GF-D8 (cell line): ENCODE data around the gene HMX1.

ENCODE experiments used
- DNase-seq: peaks from one replicate; lab custom pipeline; 2025; lab: John Stamatoyannopoulos, UW

The HMX1 gene

GRCh38 chr4:8867624-8868320, 3.9 kb downstream of the HMX1 start:
- DNase-seq = no peak

- DNase-seq = no peak
Observed at GRCh38 chr4:8866828-8867623, 4.6 kb downstream of the HMX1 start.

GRCh38 chr4:8866421-8866820, 5.2 kb downstream of the HMX1 start:
- DNase-seq = no peak

- DNase-seq = no peak
Observed at GRCh38 chr4:8865681-8866310, 5.8 kb downstream of the HMX1 start.

- DNase-seq = no peak
Observed at GRCh38 chr4:8864912-8865680, 6.5 kb downstream of the HMX1 start.

- DNase-seq = no peak
Observed at GRCh38 chr4:8863686-8864682, 7.7 kb downstream of the HMX1 start.

- DNase-seq = no peak
Observed at GRCh38 chr4:8862800-8863685, 8.6 kb downstream of the HMX1 start.

GRCh38 chr4:8862334-8862733, 9.3 kb downstream of the HMX1 start:
- DNase-seq = no peak

- no peak for DNase-seq
Observed at GRCh38 chr4:8861576-8862295, 9.9 kb downstream of the HMX1 start.

- no peak for DNase-seq
Observed at GRCh38 chr4:8860892-8861575, 10.6 kb downstream of the HMX1 start.

GRCh38 chr4:8860096-8860891, 11.3 kb downstream of the HMX1 start:
- DNase-seq = no peak

- no peak for DNase-seq
Observed at GRCh38 chr4:8859550-8860095, 12.0 kb downstream of the HMX1 start.

GRCh38 chr4:8858701-8859210, 12.9 kb downstream of the HMX1 start:
- DNase-seq = no peak

GRCh38 chr4:8857766-8858700, 13.6 kb downstream of the HMX1 start:
- DNase-seq = no peak

- DNase-seq = no peak
Observed at GRCh38 chr4:8856835-8857621, 14.6 kb downstream of the HMX1 start.
